NK-92 (cell line): ENCODE data around the gene PMEPA1.

Experiments used
- DNase-seq: peaks from one replicate; lab custom pipeline; 2025; ENCODE audit not compliant: unreplicated experiment; lab: John Stamatoyannopoulos, UW

Gene PMEPA1

GRCh38 chr20:57737349-57737748 is 27.5 kb upstream of the PMEPA1 start:
- no peak for DNase-seq

- DNase-seq, result no peak
Measured at GRCh38 chr20:57736738-57737347, 27.0 kb upstream of the PMEPA1 start.

- DNase-seq, result no peak
Measured at GRCh38 chr20:57735831-57736737, 26.3 kb upstream of the PMEPA1 start.

- no peak for DNase-seq
Measured at GRCh38 chr20:57734754-57735153, 24.9 kb upstream of the PMEPA1 start.

GRCh38 chr20:57732226-57732625 is 22.4 kb upstream of the PMEPA1 start:
- DNase-seq, result no peak

- DNase-seq, result no peak
Measured at GRCh38 chr20:57728762-57729161, 18.9 kb upstream of the PMEPA1 start.

GRCh38 chr20:57727863-57728262 is 18.0 kb upstream of the PMEPA1 start:
- DNase-seq, result no peak

- no peak for DNase-seq
Measured at GRCh38 chr20:57725636-57726035, 15.8 kb upstream of the PMEPA1 start.

- no peak for DNase-seq
Measured at GRCh38 chr20:57724610-57725405, 15.0 kb upstream of the PMEPA1 start.

- DNase-seq, result no peak
Measured at GRCh38 chr20:57723816-57724215, 14.0 kb upstream of the PMEPA1 start.

GRCh38 chr20:57719951-57720350 is 10.1 kb upstream of the PMEPA1 start:
- DNase-seq, result no peak

GRCh38 chr20:57718490-57719009 is 8.7 kb upstream of the PMEPA1 start:
- peak; percentile 19 for DNase-seq

- no peak for DNase-seq
Measured at GRCh38 chr20:57717797-57718196, 8.0 kb upstream of the PMEPA1 start.

- no peak for DNase-seq
Measured at GRCh38 chr20:57716901-57717300, 7.1 kb upstream of the PMEPA1 start.

GRCh38 chr20:57716202-57716601 is 6.4 kb upstream of the PMEPA1 start:
- no peak for DNase-seq

GRCh38 chr20:57715268-57715904 is 5.6 kb upstream of the PMEPA1 start:
- DNase-seq, result no peak

- no peak for DNase-seq
Measured at GRCh38 chr20:57714409-57715267, 4.8 kb upstream of the PMEPA1 start.

- no peak for DNase-seq
Measured at GRCh38 chr20:57713951-57714350, 4.1 kb upstream of the PMEPA1 start.

- DNase-seq, result no peak
Measured at GRCh38 chr20:57713505-57713903, 3.7 kb upstream of the PMEPA1 start.
